ENCODE data around the gene SNX25.
A peak's percentile ranks its signal among the peaks of the same experiment; 100 is the strongest.

SNX25 gene

DNA sequence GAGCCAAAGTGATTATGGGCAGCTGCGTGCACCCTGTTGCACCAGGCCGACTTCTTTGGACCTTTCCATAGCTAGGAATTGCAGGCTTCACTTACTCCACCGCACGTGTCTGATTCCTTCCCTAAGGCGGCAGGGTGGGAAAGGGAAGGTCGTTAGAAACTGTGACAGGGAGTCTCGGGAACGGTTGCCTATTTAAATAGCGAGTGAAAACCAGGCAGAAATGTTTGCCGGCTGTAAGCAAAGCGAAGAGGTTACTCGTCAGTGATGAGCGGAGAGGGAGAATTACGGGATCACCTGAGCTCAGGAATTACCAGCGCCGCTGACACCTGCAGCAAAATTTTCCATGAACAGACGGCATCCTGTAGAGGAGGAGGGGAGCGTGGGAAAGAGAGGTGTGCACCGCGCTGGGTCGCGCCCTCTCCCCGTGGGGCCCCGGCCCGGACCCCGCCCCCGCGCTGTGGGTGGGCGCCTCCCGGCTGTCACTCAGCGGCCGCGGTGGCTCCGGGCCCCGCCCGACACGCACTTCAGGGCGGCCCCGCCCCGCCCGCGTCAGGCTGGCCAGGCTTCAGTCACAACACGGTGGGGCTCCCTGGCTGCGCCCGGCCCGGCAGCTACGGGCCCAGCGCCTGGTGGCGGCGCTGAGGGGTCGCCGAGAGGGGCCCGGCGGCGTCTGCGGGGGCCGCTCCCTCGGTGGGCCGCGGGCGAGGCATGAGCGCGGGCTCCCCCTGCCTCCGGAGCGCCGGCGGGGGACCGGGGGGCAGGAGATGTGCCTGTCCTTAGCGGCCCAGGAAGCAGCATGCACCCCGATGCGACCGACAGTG, at the start of gene SNX25:
SNX25 (plus strand) TSS at position 568 of the 821 bp plus-strand sequence; CDS start at position 797, 229 bp downstream.
- Histone ChIP-seq H3K27ac (ENCODE audit: low read depth, low read length) (no peak within 1 kb of the TSS), H3K27me3 (ENCODE audit: control insufficient read depth, insufficient read depth, low read length) (peaks cover 10% of the 10 kb centered on the region), H3K4me3 (ENCODE audit: low read depth, low read length) (peak within 1 kb of the TSS; percentile 82), H3K9ac (ENCODE audit: low read length) (peak within 1 kb of the TSS; percentile 74), H3K9me3 (ENCODE audit: control insufficient read depth, insufficient read depth, low read depth, low read length) (no peaks in the 10 kb centered on the region), H3K36me3 (ENCODE audit: control insufficient read depth, insufficient read depth, low read length) (no peaks in the 10 kb centered on the region), H3K4me1 (ENCODE audit: control insufficient read depth, insufficient read depth, low read length) (peaks cover 36% of the 10 kb centered on the region)

- no peak overlapping the region for H3K4me3 ChIP-seq (ENCODE audit: low read depth, low read length)
- H3K27me3 ChIP-seq (ENCODE audit: control insufficient read depth, insufficient read depth, low read length), result no peaks in the 10 kb centered on the region
- H3K9me3 ChIP-seq (ENCODE audit: control insufficient read depth, insufficient read depth, low read depth, low read length), result no peaks in the 10 kb centered on the region
- no peak overlapping the region for H3K9ac ChIP-seq (ENCODE audit: low read length)
- H3K27ac ChIP-seq (ENCODE audit: low read depth, low read length), result no peak overlapping the region
- H3K4me1 ChIP-seq (ENCODE audit: control insufficient read depth, insufficient read depth, low read length), result no peaks in the 10 kb centered on the region; the same call in 1 of the 2 replicates
- H3K36me3 ChIP-seq (ENCODE audit: control insufficient read depth, insufficient read depth, low read length), result peaks cover 36% of the 10 kb centered on the region
These were observed 43.8 kb upstream of the SNX25 start for GRCh38 chr4:185165605-185166063.

DNA sequence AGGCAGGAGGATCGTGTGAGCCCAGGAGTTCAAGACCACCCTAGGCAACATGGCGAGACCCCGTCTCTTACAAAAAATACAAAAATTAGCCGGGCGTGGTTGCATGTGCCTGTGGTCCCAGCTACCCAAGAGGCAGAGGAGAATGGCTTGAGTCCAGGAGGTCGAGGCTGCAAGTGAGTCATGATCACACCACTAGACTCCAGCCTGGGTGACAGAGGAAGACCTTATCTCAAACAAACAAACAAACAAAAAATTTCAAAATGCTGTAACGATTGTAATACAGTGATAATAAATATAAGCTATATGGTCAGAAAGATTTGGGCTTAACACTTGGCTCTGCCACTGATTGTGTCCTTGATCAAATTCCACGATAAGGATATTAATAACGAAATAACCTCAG, 42.2 kb upstream of the SNX25 start:
- H3K27me3 ChIP-seq (ENCODE audit: control insufficient read depth, insufficient read depth, low read length), result no peaks in the 10 kb centered on the region
- no peak overlapping the region for H3K9ac ChIP-seq (ENCODE audit: low read length)
- H3K9me3 ChIP-seq (ENCODE audit: control insufficient read depth, insufficient read depth, low read depth, low read length), result no peaks in the 10 kb centered on the region
- no peak overlapping the region for H3K4me3 ChIP-seq (ENCODE audit: low read depth, low read length)
- peaks cover 11% of the 10 kb centered on the region for H3K4me1 ChIP-seq (ENCODE audit: control insufficient read depth, insufficient read depth, low read length)
- H3K36me3 ChIP-seq (ENCODE audit: control insufficient read depth, insufficient read depth, low read length), result peaks cover 27% of the 10 kb centered on the region
- no peak overlapping the region for H3K27ac ChIP-seq (ENCODE audit: low read depth, low read length)

- Histone ChIP-seq H3K4me1 (ENCODE audit: control insufficient read depth, insufficient read depth, low read length) (peaks cover 15% of the 10 kb centered on the region), H3K27ac (ENCODE audit: low read depth, low read length) (peak overlapping the region; percentile 48), H3K9me3 (ENCODE audit: control insufficient read depth, insufficient read depth, low read depth, low read length) (no peaks in the 10 kb centered on the region), H3K36me3 (ENCODE audit: control insufficient read depth, insufficient read depth, low read length) (peaks cover 33% of the 10 kb centered on the region), H3K4me3 (ENCODE audit: low read depth, low read length) (no peak overlapping the region), H3K27me3 (ENCODE audit: control insufficient read depth, insufficient read depth, low read length) (no peaks in the 10 kb centered on the region), H3K9ac (ENCODE audit: low read length) (no peak overlapping the region)
These were observed 37.9 kb upstream of the SNX25 start for GRCh38 chr4:185171373-185172071.

GRCh38 chr4:185179488-185179887, 29.9 kb upstream of the SNX25 start:
- no peak overlapping the region for H3K9ac ChIP-seq (ENCODE audit: low read length)
- peaks cover 21% of the 10 kb centered on the region for H3K4me1 ChIP-seq (ENCODE audit: control insufficient read depth, insufficient read depth, low read length)
- H3K9me3 ChIP-seq (ENCODE audit: control insufficient read depth, insufficient read depth, low read depth, low read length), result no peaks in the 10 kb centered on the region
- H3K36me3 ChIP-seq (ENCODE audit: control insufficient read depth, insufficient read depth, low read length), result peaks cover 10% of the 10 kb centered on the region; the same call in 1 of the 2 replicates
- H3K27me3 ChIP-seq (ENCODE audit: control insufficient read depth, insufficient read depth, low read length), result no peaks in the 10 kb centered on the region
- no peak overlapping the region for H3K27ac ChIP-seq (ENCODE audit: low read depth, low read length)
- no peak overlapping the region for H3K4me3 ChIP-seq (ENCODE audit: low read depth, low read length)

- peak overlapping the region; percentile 31 for H3K9ac ChIP-seq (ENCODE audit: low read length)
- H3K27me3 ChIP-seq (ENCODE audit: control insufficient read depth, insufficient read depth, low read length), result no peaks in the 10 kb centered on the region
- H3K36me3 ChIP-seq (ENCODE audit: control insufficient read depth, insufficient read depth, low read length), result no peaks in the 10 kb centered on the region
- peaks cover 21% of the 10 kb centered on the region for H3K4me1 ChIP-seq (ENCODE audit: control insufficient read depth, insufficient read depth, low read length)
- no peak overlapping the region for H3K4me3 ChIP-seq (ENCODE audit: low read depth, low read length)
- peak overlapping the region; percentile 29 for H3K27ac ChIP-seq (ENCODE audit: low read depth, low read length)
- H3K9me3 ChIP-seq (ENCODE audit: control insufficient read depth, insufficient read depth, low read depth, low read length), result no peaks in the 10 kb centered on the region
These were observed 27.2 kb upstream of the SNX25 start for GRCh38 chr4:185182239-185182638.

DNA sequence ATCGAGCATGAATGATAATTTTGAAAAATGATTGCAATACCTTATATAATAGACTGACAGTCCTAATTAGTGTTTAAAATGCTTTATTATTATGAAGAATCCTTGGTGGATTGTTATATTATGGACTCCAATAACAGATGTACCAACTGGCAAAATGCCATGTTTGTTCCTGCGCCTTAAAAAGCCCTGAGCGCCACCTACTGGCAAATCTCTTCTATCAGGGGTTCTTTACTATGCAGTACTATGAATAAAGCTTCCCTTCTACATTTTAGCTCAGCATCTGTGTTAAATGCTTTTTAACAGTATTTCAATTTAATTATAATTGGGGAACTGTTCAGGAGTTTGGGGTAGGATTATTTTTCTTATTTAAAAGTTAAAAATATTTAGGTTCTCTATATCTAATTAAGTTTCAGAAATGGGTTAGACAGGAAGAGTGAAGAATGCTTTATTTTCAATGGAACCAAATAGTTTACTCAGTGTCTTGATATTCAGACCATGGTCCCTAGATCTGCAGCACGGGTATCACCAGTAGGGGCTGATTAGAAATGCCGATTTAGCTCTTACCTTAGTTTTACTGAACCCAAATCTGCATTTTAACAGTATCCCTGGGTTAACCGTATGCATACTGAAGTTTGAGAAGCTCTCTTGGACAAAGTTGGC, 25.6 kb upstream of the SNX25 start:
- Histone ChIP-seq H3K9me3 (ENCODE audit: control insufficient read depth, insufficient read depth, low read depth, low read length) (no peaks in the 10 kb centered on the region), H3K4me3 (ENCODE audit: low read depth, low read length) (no peak overlapping the region), H3K36me3 (ENCODE audit: control insufficient read depth, insufficient read depth, low read length) (peaks cover 4% of the 10 kb centered on the region), H3K27me3 (ENCODE audit: control insufficient read depth, insufficient read depth, low read length) (no peaks in the 10 kb centered on the region), H3K27ac (ENCODE audit: low read depth, low read length) (no peak overlapping the region), H3K9ac (ENCODE audit: low read length) (no peak overlapping the region), H3K4me1 (ENCODE audit: control insufficient read depth, insufficient read depth, low read length) (peaks cover 21% of the 10 kb centered on the region)

DNA sequence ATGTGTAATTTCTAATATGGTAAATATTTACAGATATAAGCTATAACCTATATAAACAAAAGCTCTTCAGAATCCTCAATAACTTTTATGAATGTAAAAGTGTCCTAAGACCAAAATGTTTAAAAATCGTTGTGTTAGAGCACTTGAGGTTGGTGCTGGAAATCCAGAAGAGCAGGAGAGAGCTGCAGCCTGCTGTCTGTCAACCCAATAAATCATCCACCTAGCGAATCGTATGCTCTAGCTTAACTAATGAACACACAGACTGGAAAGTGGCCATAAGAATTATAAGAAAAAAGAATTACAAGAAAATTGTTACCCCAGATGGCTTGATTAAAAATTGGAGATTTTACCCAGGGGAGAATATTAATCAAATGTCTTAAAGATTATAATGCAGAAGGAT, 22.6 kb upstream of the SNX25 start:
- Histone ChIP-seq H3K9me3 (ENCODE audit: control insufficient read depth, insufficient read depth, low read depth, low read length) (no peaks in the 10 kb centered on the region), H3K4me1 (ENCODE audit: control insufficient read depth, insufficient read depth, low read length) (peaks cover 18% of the 10 kb centered on the region), H3K36me3 (ENCODE audit: control insufficient read depth, insufficient read depth, low read length) (peaks cover 23% of the 10 kb centered on the region), H3K27ac (ENCODE audit: low read depth, low read length) (no peak overlapping the region), H3K27me3 (ENCODE audit: control insufficient read depth, insufficient read depth, low read length) (no peaks in the 10 kb centered on the region), H3K4me3 (ENCODE audit: low read depth, low read length) (no peak overlapping the region), H3K9ac (ENCODE audit: low read length) (no peak overlapping the region)

DNA sequence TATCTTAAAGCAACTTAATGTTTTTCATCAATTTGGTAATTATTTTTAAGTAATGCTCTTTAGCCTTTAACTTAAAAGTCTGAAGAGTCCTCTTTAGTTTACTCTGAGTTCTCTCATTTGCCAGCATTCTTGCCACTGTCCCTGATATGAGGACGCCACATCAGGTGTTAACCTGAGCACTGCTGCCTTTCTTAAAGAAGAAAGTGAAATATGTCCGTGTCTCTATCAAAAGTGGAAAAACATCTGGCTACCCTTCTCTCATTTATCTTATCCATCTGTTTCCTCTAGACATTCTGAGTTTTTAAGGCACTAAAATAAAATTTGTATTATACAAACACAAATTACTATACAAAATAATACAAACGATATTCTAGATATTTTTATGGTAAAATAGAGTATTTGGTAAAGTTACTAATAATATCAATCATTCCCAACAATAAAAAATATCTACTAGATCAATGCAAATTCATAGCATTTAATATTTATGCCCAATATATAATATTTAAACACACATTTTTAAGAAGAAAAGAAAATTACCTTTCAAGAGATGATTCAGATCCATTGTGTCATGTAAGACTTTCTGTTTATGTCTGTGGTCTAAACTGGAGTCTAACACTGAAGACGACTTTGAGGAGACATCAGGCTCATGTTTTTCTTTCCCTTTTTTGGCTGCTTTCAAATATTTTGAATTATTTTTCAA, 19.6 kb upstream of the SNX25 start:
- Histone ChIP-seq H3K4me3 (ENCODE audit: low read depth, low read length) (no peak overlapping the region), H3K9ac (ENCODE audit: low read length) (no peak overlapping the region), H3K27ac (ENCODE audit: low read depth, low read length) (no peak overlapping the region), H3K4me1 (ENCODE audit: control insufficient read depth, insufficient read depth, low read length) (0 out of 2 replicates have a peak, but pooled peaks cover 5% of the 10 kb centered on the region), H3K36me3 (ENCODE audit: control insufficient read depth, insufficient read depth, low read length) (peaks cover 23% of the 10 kb centered on the region), H3K9me3 (ENCODE audit: control insufficient read depth, insufficient read depth, low read depth, low read length) (no peaks in the 10 kb centered on the region), H3K27me3 (ENCODE audit: control insufficient read depth, insufficient read depth, low read length) (no peaks in the 10 kb centered on the region)

GRCh38 chr4:185190306-185190856, 19.0 kb upstream of the SNX25 start:
- Histone ChIP-seq H3K27me3 (ENCODE audit: control insufficient read depth, insufficient read depth, low read length) (no peaks in the 10 kb centered on the region), H3K4me1 (ENCODE audit: control insufficient read depth, insufficient read depth, low read length) (0 out of 2 replicates have a peak, but pooled peaks cover 5% of the 10 kb centered on the region), H3K4me3 (ENCODE audit: low read depth, low read length) (no peak overlapping the region), H3K36me3 (ENCODE audit: control insufficient read depth, insufficient read depth, low read length) (peaks cover 23% of the 10 kb centered on the region), H3K27ac (ENCODE audit: low read depth, low read length) (no peak overlapping the region), H3K9ac (ENCODE audit: low read length) (no peak overlapping the region), H3K9me3 (ENCODE audit: control insufficient read depth, insufficient read depth, low read depth, low read length) (no peaks in the 10 kb centered on the region)
